Measurements from ENCODE around the gene KBTBD3.
A peak's percentile ranks its signal among the peaks of the same experiment; 100 is the strongest.
"Not testable (repeated sequence)": the region's sequence is repeated elsewhere in the genome, so short reads cannot be mapped to it uniquely, and the experiment has no call there.

The KBTBD3 gene

DNA sequence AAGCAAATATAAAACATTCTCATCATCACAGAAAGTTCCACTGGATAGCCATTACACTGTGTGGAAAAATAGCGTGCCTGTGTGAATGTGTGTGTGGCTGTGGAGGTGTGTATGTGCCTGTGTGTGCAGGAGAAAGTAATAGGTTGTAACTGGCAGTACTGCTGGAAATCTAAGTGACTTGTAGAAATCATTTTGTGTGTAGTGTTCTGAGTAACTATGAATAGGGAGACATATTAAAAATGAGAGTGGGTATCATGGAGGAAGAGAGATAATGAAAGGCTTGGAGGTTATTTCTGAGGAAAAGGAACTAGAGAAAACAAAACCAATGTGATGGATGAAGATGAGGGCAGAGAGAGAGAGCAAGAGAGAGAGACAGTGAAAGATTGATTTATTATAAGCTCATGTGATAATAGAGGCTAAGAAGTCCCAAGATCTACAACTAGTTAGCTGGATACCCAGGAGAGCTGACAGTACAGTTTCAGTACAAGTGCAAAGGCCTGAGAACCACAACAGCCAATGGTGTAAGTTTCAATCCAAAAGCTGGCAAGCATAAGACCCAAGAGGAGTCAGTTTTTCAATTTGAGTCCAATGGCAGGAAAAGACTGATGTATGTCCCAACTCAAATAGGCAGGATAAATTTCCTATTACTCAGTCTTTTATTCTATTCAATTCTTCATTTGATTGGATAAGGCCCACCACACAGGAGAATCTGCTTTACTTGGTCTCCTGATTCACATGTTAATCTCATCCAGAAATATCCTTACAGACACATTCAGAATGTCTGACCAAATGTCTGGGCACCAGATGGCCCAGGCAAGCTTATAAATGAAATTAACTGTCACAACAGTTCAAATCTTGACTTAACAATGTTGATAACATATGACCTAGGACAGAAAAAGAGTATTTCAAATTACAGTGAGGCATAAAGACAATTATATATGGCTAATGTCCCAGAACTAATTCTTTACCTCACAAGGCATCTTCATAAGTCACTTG, 14.9 kb downstream of the KBTBD3 start:
- DNase-seq (ENCODE audit: low spot score) = no peak

DNA sequence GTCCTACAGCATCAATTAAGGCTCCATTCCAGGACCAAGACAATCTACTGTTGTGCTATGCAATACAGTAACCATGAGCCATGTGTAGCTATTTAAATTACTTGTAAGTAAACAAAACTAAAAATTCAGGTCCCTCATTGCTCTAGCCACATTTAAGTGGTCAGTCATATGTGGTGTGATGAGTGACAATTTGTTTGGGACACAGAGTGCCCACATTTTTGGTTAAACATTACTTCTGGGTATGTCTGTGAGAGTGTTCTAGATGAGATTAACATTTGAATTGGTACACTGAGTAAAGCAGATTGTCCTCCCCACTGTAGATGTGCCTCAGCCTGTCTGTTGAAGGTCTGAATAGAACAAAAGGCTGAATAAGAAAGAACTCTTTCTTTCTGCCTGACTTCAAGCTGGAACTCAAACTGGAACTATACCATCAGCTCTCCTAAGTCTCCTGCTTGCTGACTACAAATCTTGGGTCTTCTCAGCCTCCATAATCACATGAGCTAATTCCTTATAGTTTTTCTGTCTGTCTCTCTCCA, 15.8 kb downstream of the KBTBD3 start:
- DNase-seq (ENCODE audit: low spot score) = no peak

DNA sequence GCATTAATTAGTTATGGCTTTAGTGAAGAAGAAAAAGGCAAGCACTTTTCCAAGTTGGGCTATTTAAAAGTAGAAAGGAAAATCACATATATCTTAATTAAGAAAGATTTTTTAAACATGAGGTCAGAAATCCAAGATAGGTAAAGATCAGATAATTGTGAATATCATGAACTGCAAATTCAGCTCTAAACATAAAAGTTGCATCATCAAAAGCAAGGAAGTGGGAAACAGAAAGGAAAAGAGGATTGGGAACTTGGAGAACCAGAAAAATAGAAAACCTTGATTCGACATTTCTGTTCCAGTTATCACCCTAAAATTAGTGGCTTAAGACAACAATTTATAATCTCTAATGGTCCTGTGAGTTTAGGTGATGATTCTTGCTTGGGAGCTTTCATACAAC, 17.5 kb downstream of the KBTBD3 start:
- DNase-seq (ENCODE audit: low spot score) = no peak

DNA sequence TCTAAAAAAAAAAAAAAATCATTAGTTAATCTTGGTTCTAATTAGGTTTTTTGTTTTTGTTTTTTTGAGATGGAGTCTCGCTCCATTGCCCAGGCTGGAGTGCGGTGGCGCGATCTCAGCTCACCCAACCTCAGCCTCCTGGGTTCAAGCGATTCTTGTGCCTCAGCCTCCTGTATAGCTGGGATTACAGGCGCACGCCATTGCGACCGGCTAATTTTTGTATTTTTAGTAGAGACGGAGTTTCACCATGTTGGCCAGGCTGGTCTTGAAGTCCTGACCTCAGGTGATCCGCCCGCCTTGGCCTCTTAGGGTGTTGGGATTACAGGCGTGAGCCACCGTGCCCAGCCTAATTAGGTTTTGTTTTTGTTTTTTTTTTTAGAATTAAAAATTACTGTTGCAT, 18.8 kb downstream of the KBTBD3 start:
- not testable (repeated sequence) for DNase-seq (ENCODE audit: low spot score)

DNA sequence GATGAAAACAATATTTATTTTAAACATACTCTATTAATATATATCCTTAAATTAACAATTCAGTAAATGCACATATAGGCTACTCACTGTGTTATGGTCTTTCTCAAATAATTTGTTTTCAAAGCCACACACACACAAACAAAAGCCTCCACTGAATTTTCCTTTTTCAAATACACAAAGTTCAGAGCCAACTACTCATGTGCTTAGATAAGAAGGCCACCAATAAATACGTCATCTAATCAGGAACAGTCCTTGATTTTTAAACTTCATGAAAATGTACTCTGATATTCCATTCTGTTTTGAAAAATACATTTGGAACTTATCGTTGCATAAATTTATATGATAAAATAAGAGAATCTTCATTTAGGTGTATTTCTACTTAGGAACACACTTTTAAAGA, 26.0 kb downstream of the KBTBD3 start:
- no peak for DNase-seq (ENCODE audit: low spot score)

DNA sequence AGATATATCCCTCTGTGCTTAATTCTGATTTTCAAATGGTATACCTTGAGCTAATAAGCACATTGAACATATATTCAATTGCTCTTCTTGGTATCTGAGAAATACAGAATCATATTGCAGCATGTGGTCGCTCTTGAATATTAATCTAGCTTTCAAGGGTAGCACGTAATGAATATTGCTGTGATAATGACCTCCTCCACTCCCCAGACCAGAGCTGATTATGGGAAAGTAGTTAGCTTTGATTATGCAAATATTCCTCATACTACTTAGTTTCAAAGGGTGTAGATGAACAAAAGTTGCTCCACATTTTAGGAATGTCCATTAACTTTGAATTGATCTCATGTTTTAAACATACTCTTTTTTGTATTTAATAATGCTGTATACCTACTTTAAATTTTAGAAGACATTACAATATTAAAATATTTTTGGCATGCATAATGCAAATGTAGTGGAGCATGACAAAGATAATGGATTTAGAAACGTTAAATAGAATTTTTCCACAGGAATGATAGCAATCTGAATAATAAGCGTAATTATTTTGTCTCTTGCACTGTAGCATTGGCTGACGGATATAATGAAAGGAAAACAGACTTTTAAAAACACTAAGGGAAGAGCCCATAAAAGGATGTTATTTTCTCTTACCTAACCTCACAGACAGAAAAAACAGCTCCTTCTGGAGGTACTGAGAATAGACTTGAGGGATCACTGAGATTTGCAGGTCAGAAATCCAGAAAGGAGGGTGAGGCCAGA, 27.2 kb downstream of the KBTBD3 start:
- DNase-seq (ENCODE audit: low spot score) = no peak

DNA sequence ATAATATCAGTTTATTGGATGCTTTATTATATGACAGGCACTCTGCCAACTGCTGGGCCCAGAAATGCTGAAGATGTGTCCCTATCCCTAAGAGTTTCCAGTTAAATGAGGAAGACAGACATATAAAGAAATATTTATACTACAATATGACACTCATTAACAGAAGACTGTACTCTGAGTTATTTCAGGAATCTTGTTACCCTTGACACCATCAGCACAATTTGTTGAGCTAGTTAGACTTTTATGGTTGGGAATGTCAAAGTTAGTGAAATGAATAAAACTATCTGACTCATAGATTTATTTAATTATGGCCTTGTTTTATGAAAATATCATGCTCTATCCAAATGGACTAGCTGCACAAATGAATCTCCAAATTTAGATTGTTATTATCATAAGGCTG, 29.5 kb downstream of the KBTBD3 start:
- DNase-seq (ENCODE audit: low spot score) = no peak

DNA sequence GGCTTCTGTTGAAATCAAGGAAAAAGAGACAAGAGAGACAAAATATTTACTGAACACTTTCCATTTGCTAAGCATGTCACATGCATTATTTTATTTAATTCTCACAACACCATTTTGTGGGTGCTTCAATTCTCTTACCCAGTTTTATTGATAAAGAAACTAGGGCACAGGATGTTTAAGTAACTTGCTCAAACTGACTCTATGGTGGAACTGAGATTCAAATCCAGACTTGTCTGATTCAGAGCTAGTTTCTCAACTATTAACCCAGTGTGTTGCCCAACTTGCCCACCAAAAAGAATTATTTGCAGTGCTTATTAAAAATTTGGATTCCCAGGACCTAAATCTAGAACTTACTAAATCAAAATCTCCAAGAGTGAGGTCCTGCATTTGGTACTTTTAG, 33.6 kb downstream of the KBTBD3 start:
- no peak for DNase-seq (ENCODE audit: low spot score)

DNA sequence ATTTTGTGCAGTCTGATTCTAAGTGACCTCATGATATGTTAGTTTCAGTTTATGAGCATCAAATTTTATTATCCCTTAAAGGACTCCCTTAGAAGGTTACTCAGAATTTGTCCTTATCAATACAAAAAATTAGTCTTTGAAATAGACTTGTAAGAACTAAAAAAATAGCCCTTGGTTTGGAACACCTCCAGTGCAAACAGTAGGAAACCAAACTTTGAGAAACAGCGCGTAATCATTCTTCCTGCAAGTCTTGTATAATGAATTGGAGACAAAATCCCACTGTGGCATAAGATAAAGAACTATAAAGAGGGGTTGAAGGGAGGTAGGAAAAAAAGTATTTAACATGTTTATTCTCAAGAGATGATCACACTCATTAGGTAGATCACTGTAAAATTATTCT, 44.3 kb downstream of the KBTBD3 start:
- DNase-seq (ENCODE audit: low spot score) = no peak

DNA sequence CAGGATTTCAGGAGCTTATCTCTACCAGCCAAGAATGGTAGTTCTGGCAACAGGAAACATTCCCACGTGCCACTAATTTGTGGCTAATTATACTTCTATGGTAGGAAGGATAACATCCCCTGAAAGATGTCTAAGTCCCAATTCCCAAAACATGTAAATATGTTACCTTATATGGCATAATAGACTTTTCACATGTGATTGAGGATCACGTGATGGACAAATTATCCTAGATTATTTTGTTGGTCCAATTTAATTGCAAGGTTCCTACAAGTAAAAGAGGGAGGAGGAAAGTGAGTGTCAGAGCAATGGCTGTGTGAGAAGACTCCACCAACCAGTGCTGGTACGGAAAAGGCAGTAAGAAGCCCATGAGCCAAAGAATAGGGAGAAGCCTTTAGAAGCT, 45.2 kb downstream of the KBTBD3 start:
- DNase-seq (ENCODE audit: low spot score) = no peak

DNA sequence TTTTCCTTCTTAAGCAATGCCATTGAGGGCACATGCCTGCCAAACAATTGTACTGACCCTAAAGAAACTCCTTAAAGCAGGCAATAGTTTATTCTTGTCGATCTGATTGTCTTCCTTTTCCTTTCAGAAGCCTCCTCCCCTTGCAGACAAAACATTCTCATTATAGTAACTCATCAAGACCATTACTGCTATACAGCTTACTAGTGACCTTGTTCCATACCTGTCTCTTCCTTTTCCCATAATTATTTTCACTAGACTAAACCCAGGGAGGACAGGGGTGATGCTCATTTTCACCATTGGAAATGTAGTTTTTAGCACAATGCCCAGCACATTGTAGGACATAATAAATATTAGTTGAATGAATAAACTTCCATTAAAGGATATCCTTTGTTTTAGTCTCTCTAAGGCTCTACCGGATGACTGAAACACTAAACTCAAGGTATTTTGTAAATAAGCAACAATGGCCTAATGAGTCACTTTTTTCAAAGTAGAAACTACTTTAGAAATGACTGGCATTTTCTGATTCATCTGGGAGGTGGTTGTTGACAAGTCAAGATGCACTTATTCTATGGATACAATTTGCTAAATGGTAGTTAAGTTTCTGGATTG, 45.8 kb downstream of the KBTBD3 start:
- DNase-seq (ENCODE audit: low spot score) = no peak

DNA sequence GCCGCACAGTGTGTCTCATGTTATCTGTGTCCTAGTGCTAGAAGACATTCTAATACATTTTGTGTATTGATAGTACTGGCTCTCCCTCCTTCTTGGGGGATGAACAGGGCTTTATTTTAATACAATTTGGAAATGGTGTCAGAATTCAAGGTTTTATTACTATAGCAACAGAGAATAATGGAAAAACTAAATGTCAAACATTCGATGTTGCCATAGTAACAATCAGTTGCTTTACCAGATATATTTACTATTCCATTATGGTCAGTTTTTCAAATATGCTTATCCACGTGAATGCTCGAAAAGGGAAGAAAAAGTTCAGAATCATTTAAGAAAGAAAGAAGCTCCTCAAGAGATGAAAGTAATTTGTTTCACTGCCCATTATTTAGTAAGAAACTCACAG, 46.5 kb downstream of the KBTBD3 start:
- no peak for DNase-seq (ENCODE audit: low spot score)

DNA sequence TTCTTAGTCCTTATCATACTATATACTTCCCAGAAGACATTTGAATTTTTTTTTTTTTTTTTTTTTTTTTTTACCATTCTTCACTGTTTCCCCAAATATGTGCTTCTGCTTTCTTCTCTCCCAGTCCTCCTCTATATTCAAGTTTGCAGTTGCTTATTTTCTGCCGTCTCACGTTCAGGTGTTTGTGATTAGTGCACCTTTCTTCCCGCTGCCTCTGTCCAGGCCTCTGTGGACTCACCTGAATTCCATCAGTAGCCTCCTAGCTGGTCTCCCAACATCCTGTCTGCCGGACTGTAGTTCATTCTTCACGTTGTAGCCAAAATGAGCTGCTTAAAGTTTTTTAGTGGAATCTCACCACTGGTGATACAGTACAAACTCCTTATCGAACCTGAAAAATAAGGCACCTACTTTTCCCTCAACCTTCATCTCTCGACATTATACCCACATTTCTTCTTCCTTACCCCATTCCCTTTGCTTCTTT, 54.3 kb downstream of the KBTBD3 start:
- DNase-seq (ENCODE audit: low spot score) = no peak

DNA sequence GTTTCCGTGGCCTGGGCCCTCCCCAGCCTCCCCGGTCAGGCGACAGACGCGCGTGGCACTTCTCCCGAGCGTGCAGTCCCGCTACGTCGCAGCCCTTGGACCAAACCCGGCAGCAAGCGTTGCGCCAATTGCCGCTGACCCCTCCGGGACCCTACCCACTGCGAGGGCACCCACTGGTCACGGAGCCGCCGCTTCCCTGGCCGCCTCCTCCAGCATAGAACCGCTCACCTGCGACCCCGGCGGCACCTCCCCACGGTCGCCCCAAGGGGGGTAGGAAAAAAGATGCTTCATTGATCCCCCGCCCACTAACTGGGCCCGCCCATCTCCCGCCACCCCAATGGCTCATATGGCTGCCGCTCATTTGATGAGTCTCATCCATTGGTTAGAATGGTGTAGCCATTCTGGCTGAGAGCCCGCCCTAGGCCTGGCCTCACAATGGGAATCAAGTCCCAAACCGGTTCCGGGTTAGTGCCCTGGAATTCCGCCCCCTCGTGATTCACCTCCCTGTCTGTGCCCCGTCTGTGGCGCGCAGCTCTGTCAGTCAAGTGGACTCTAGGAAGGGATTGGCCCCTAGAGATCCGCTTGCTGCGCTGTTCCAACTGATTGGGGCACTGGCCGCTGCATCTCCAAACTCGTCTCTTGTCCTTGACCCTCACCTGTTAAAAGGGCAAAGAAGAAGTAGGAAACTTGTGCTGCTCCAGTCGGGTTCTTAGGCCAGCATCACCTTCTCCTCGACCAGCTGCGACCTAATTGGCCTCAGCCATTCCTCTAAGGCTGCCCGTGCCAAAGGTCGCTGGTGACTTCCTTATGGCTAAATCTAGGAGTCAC, 55.0 kb downstream of the KBTBD3 start, which contains the start of gene MSANTD4:
MSANTD4 (minus strand) TSS at position 274 of the 828 bp plus-strand sequence. CDS start 11,323 bp downstream, outside the sequence.
- peak; percentile 65 for DNase-seq (ENCODE audit: low spot score)

DNA sequence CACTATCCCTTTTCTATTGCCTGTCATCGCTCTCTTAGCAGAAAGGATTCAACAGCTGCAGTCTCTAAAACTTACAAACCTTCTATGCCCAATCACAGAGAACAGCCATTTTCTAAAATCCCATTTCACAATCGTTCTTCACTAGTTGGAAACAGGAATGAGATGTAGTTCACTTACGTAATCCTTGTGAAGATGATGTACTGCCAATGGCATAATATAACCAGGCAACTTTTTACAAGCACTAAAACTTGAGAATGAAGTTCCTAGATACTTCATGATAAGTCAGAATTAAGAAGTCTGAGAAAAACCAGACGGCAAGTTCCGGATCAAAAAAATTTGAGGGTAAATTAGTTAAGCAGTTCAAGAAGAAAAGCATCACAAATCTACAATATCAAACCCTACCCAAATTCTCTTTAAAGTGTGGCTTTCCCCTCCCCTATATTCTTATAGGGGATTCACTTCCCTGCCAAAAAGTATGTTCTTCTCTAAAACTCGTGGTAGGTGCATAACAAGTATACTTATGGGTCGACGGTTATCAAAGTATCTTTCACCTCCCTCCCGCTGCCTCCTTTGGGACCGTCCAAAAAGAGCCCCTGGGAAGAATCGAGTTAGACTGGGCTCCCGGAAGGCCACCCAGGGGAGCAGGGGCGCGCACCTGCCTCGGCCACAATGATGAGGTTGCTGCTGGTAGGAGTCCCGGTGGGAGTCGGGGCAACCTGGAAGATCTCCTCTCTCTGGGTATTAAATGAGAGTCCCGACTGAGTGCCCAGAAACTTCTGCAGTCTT, 55.8 kb downstream of the KBTBD3 start:
- no peak for DNase-seq (ENCODE audit: low spot score)

DNA sequence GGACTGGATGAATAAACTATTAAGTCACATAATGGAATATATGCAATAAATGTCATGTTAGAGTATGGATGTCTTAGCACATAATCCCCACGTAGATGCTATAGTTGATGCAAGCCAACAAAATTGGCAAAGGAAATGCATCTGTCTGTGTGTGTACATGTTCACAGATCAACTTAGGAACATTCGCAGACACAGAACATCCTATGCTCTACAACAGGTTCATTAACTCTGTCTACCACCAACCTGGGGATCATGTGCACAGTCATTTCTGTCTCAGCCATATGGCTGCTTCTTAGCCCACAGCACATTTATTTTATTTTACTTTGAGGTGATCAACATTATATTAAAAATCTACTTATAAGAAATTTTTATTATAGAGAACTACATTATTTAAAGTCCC, 60.1 kb downstream of the KBTBD3 start:
- DNase-seq (ENCODE audit: low spot score) = no peak

DNA sequence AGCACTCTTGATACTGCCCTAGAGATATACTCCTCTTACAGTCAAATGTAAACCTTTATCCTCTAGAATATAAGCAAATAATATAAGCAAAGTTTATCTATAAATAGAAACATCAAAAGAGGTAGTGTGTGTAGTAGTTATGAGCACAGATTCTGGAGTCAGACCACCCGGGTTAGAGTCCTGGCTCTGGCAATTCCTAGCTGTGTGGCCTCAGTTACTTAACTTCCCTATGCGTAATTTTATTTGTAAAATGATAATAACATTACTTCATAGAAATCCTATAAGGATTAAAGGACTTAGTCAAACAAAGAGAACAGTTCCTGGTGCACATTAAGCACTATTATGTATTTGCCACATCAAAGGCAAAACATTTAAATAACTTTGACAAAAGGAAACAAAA, 62.1 kb downstream of the KBTBD3 start:
- DNase-seq (ENCODE audit: low spot score) = no peak

DNA sequence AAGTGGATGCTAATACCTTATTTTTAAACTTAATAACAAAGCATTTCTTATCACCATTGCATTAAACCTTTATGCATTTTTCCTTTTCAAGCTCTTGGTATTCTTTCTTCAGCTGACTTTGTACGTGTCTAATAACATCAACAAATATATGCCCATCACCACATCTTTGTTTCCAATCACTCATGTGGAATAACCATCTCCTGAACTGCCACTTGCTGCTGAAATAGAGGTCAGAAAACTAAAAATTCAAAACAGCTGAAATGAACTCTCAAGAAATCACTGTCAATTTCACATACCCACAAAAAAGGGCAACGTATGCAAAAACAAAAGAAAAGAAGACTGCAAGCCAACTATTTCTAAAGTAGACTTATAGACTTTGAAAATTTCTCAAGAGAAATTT, 62.5 kb downstream of the KBTBD3 start:
- no peak for DNase-seq (ENCODE audit: low spot score)

DNA sequence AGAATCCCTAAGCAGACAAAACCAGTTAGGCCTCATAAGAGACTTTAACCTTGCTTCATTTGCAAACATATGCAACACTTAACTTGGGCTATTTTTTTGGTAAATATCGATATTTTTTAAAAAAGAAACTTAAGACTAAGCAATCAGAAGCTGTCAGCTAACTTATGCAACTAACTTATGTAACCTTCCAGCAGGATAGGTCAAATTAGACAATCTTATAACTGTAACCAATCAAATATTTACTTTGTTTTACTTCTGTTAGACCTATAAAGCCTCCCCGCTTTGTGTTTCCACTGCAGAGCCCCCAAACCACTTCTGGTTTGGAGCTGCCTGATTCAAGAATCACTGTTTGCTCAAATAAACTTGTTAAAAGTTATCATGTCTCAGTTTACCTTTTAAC, 63.1 kb downstream of the KBTBD3 start:
- no peak for DNase-seq (ENCODE audit: low spot score)

DNA sequence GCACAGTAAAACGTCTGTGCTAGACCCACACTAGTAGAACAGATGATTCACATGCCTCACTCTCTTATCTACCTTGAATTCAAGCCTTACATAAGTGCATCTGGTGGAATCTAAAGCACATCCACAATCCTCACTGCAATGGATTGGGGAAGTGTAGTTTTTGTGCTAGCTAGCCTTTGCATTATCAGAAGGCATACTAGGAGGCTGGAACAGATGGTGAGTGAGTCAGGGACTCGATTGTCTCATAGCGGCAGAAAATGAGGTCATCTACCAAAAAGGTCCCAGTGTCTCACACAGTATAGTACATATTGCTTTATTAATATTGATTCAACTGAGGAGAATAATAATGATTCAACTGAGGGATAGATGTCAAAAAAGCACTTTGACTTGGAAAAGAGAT, 64.4 kb downstream of the KBTBD3 start:
- no peak for DNase-seq (ENCODE audit: low spot score)

DNA sequence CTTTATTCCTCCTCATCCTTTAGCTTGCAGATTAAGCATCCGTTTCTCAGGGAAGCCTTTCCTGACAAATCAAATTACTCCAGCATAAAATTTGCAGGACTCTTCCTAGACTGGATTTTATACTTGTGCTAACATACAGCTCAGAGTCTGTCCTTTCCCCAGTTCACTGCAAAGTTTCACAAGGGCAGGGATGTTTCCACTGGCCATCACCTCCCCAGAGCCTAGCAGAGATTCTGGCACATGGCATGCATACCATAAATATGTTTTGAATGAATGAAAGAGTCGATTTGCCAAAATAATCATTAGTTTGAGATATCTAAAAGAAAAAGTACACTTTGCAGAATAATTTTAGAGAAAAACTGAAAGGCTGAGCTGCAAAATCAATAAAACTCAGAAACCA, 65.7 kb downstream of the KBTBD3 start:
- no peak for DNase-seq (ENCODE audit: low spot score)
